Ovary (tissue), 3 donors: ENCODE data around the gene DSPP.

ENCODE experiments used
- EP300 ChIP-seq: sonication (generic); formaldehyde crosslinking; IDR thresholded peaks from one replicate; pipeline ENCODE4 v1.6.1; 2017; ENCODE audit warnings: antibody characterized with exemption
- POLR2A ChIP-seq: fragments of 450-650 bp; IDR thresholded peaks from one replicate; pipeline ENCODE4 v1.6.1; 2017; ENCODE audit warnings: antibody characterized with exemption, mild to moderate bottlenecking, moderate library complexity
- TF ChIP-seq, protein P1 (sequence below), 3 donors: fragments of 450-650 bp in 2 of 3; fragments of 200-600 bp in 1 of 3; IDR thresholded peaks; one replicate each; pipeline versions ENCODE4 v1.5.1 to v1.8.0; 2016 to 2022; ENCODE audit warnings: antibody characterized with exemption in 3 of 3, mild to moderate bottlenecking in 1 of 3
- donor health status: DM: no; HTN: no; CAD: no.

DNA sequence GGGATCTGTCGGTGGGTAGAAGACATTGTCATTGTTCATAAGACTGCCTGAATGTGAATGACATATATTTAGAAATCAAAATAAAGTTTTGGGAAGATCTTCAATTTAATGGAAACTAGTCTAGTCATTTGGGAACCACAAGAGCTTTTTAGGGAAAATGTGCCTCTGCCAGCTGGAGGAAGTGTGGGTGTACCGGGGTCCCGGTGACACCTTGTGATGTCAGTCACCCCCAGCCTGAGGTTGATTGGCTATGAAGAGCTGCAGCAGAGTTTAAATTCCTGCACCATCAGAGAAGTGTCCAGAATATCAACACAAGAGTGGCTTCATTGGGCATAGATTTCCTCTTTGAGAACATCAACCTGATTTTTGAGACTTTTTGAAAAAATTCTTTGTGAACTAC, 41.7 kb downstream of the DSPP start, which contains the start of gene DMP1:
- no peak for TF ChIP-seq POLR2A
- TF ChIP-seq, protein P1, sequence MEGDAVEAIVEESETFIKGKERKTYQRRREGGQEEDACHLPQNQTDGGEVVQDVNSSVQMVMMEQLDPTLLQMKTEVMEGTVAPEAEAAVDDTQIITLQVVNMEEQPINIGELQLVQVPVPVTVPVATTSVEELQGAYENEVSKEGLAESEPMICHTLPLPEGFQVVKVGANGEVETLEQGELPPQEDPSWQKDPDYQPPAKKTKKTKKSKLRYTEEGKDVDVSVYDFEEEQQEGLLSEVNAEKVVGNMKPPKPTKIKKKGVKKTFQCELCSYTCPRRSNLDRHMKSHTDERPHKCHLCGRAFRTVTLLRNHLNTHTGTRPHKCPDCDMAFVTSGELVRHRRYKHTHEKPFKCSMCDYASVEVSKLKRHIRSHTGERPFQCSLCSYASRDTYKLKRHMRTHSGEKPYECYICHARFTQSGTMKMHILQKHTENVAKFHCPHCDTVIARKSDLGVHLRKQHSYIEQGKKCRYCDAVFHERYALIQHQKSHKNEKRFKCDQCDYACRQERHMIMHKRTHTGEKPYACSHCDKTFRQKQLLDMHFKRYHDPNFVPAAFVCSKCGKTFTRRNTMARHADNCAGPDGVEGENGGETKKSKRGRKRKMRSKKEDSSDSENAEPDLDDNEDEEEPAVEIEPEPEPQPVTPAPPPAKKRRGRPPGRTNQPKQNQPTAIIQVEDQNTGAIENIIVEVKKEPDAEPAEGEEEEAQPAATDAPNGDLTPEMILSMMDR (IDR thresholded peaks at IDR 0.05): no peak
- TF ChIP-seq EP300: no peak
